HCT116 (cell line): ENCODE measurements around the gene MAN2A2. TPM values are rescaled to one million over a fixed set of nuclear protein-coding genes. Genes with fewer than 3 reads are reported as not detected.

ENCODE experiments used
- ATAC-seq: fragments of 200-7000 bp; cut with Tn5 transposase; 2 replicates; pipeline ENCODE4 v1.9.1; 2020; ENCODE audit warnings: mild to moderate bottlenecking, moderate library complexity
- BruUV-seq: library from RNA; stranded (reverse); fragments of 400-500 nt; replicated peaks from 2 replicates; lab custom pipeline; 2021; lab: Mats Ljungman, UMichigan
- CTCF ChIA-PET: fragments of 300-600 bp; sonication (Branson Sonifier 250); formaldehyde crosslinking; loops from one replicate; lab custom pipeline; 2021; ENCODE audit warnings: antibody characterized with exemption; lab: Charles Lee
- POLR2A ChIA-PET: fragments of 300-600, 350-600 bp; sonication (Branson Sonifier 250); formaldehyde crosslinking; loops from one replicate; lab custom pipeline; 2021; ENCODE audit warnings: antibody characterized with exemption; lab: Charles Lee
- RAD21 ChIA-PET, 2 experiments: fragments of 300-600 bp; sonication (Branson Sonifier 250); formaldehyde crosslinking; loops; one replicate each; lab custom pipeline; 2023; ENCODE audit warnings: low total read pairs in 2 of 2; ENCODE audit not compliant: uncharacterized antibody in 2 of 2, unreplicated experiment in 2 of 2, low non-redundant PET in 1 of 2; lab: Charles Lee
- DNase-seq: peaks from one replicate; pipeline ENCODE4 v3.0.0-alpha.2; 2010; ENCODE audit warnings: low read depth, low spot score
- H2AFZ ChIP-seq: fragments of 200-600 bp; shearing (Covaris generic), sonication (generic); 2 replicates; pipeline ENCODE4 v1.6.1; 2017; ENCODE audit warnings: low read depth, mixed run types, mixed read lengths, antibody characterized with exemption, low read length; ENCODE audit not compliant: poor library complexity, severe bottlenecking
- H3K27ac ChIP-seq: 2 replicates; pipeline ENCODE4 v1.5.1; 2012; ENCODE audit warnings: low read depth, low read length
- H3K27me3 ChIP-seq: fragments of 200-600 bp; sonication (generic); 2 replicates; pipeline ENCODE4 v1.6.1; 2016; ENCODE audit warnings: mixed run types, low read length, mixed read lengths; ENCODE audit not compliant: insufficient read depth
- H3K36me3 ChIP-seq, 2 experiments: fragments of 200-500 bp in 1 of 2; fragments of 200-600 bp in 1 of 2; sonication (Bioruptor generic) in 1 of 2; sonication (generic) in 1 of 2; 2 replicates each; pipeline versions ENCODE4 v1.5.1 to v1.6.1; 2014 to 2016; ENCODE audit warnings: low read length in 2 of 2, inconsistent platforms in 1 of 2, mixed read lengths in 1 of 2, mixed run types in 1 of 2; ENCODE audit not compliant: insufficient read depth in 2 of 2, control insufficient read depth in 1 of 2
- H3K4me1 ChIP-seq, 2 experiments: fragments of 200-600 bp in 1 of 2; sonication (generic) in 1 of 2; 2 replicates each; pipeline versions ENCODE4 v1.5.1 to v1.6.1; 2012 to 2017; ENCODE audit warnings: low read length in 2 of 2, inconsistent platforms in 1 of 2, mild to moderate bottlenecking in 1 of 2, mixed read lengths in 1 of 2, mixed run types in 1 of 2, moderate library complexity in 1 of 2; ENCODE audit not compliant: insufficient read depth in 2 of 2, control insufficient read depth in 1 of 2
- H3K4me2 ChIP-seq: fragments of 200-600 bp; sonication (generic); 2 replicates; pipeline ENCODE4 v1.6.1; 2017; ENCODE audit warnings: mixed run types, low read length, mixed read lengths
- H3K4me3 ChIP-seq, 2 experiments: fragments of 200-600 bp in 1 of 2; sonication (generic) in 1 of 2; replicated peaks in 1 of 2; 2 replicates each; pipeline ENCODE4 v1.5.1; 2011 to 2016; ENCODE audit warnings: low read length in 2 of 2, control low read depth in 1 of 2, low read depth in 1 of 2, mild to moderate bottlenecking in 1 of 2, mixed read lengths in 1 of 2, mixed run types in 1 of 2
- H3K79me2 ChIP-seq: fragments of 200-600 bp; sonication (generic); 2 replicates; pipeline ENCODE4 v1.6.1; 2017; ENCODE audit warnings: mild to moderate bottlenecking, mixed run types, low read length, moderate library complexity, mixed read lengths; ENCODE audit not compliant: insufficient read depth
- H3K9ac ChIP-seq: fragments of 200-600 bp; sonication (generic); 2 replicates; pipeline ENCODE4 v1.6.1; 2016; ENCODE audit warnings: low read length, mixed read lengths
- H3K9me2 ChIP-seq: fragments of 200-600 bp; sonication (generic), shearing (Covaris generic); 2 replicates; pipeline ENCODE4 v1.6.1; 2017; ENCODE audit warnings: mixed run types, mild to moderate bottlenecking, moderate library complexity; ENCODE audit not compliant: insufficient read depth
- H3K9me3 ChIP-seq, 2 experiments: fragments of 200-500 bp in 1 of 2; fragments of 200-600 bp in 1 of 2; sonication (Bioruptor generic) in 1 of 2; sonication (generic) in 1 of 2; 2 replicates each; pipeline ENCODE4 v1.6.1; 2014 to 2017; ENCODE audit warnings: low read length in 2 of 2, mixed read lengths in 2 of 2, inconsistent platforms in 1 of 2, low read depth in 1 of 2, mild to moderate bottlenecking in 1 of 2, mixed run types in 1 of 2, moderate library complexity in 1 of 2; ENCODE audit not compliant: control insufficient read depth in 1 of 2, insufficient read depth in 1 of 2
- H4K20me1 ChIP-seq: fragments of 200-600 bp; sonication (generic), shearing (Covaris generic); 2 replicates; pipeline ENCODE4 v1.6.1; 2017; ENCODE audit warnings: mixed run types, mild to moderate bottlenecking, moderate library complexity; ENCODE audit not compliant: insufficient read depth
- CBX3 ChIP-seq: IDR thresholded peaks from 2 replicates; pipeline ENCODE4 v1.6.1; 2012; ENCODE audit warnings: low read depth
- EGR1 ChIP-seq: IDR thresholded peaks from 2 replicates; pipeline ENCODE4 v1.6.1; 2012; ENCODE audit warnings: low read depth
- ELF1 ChIP-seq: IDR thresholded peaks from 2 replicates; pipeline ENCODE4 v1.6.1; 2012; ENCODE audit warnings: low read depth, borderline replicate concordance
- EZH2phosphoT487 ChIP-seq: fragments of 200-600 bp; IDR thresholded peaks from 2 replicates; pipeline ENCODE4 v1.6.1; 2018; ENCODE audit warnings: antibody characterized with exemption, borderline replicate concordance
- FOSL1 ChIP-seq: IDR thresholded peaks from 2 replicates; pipeline ENCODE4 v1.6.1; 2012; ENCODE audit warnings: low read depth
- JUND ChIP-seq: IDR thresholded peaks from 2 replicates; pipeline ENCODE4 v1.6.1; 2012
- POLR2A ChIP-seq: IDR thresholded peaks from 2 replicates; pipeline ENCODE4 v1.7.0; 2011; ENCODE audit warnings: borderline replicate concordance; ENCODE audit not compliant: insufficient read depth, insufficient read length; ENCODE audit errors: extremely low read depth
- POLR2AphosphoS5 ChIP-seq: IDR thresholded peaks from 2 replicates; pipeline ENCODE4 v1.6.1; 2011; ENCODE audit warnings: mild to moderate bottlenecking, low read depth, low read length, moderate library complexity
- SIN3A ChIP-seq: IDR thresholded peaks from 2 replicates; pipeline ENCODE4 v1.6.1; 2012; ENCODE audit warnings: low read depth
- SP1 ChIP-seq: IDR thresholded peaks from 2 replicates; pipeline ENCODE4 v1.6.1; 2012; ENCODE audit warnings: low read depth
- SRF ChIP-seq: IDR thresholded peaks from 2 replicates; pipeline ENCODE4 v1.6.1; 2012; ENCODE audit warnings: low read depth
- TCF7L2 ChIP-seq: IDR thresholded peaks from 2 replicates; pipeline ENCODE4 v1.7.0; 2011; ENCODE audit warnings: borderline replicate concordance, inconsistent platforms; ENCODE audit not compliant: insufficient read depth, insufficient read length; ENCODE audit errors: extremely low read depth
- ZFX ChIP-seq: fragments of 450-650 bp; IDR thresholded peaks from 2 replicates; pipeline ENCODE4 v1.6.1; 2017
- ZNF274 ChIP-seq: fragments of 200-500 bp; sonication (Bioruptor generic); IDR thresholded peaks from 2 replicates; pipeline ENCODE4 v1.6.1; 2014; ENCODE audit warnings: mild to moderate bottlenecking, low read depth, low read length, inconsistent platforms
- intact Hi-C: fragments of 100-400 bp; cut with micrococcal nuclease; formaldehyde crosslinking; loops from 2 replicates; pipeline ENCODE4 v1.10.0; 2022
- total RNA-seq: library from RNA; stranded (reverse); gene quantifications from one replicate; pipeline ENCODE4 v1.2.1, GENCODE V29; 2021; ENCODE audit not compliant: unreplicated experiment
- TF ChIP-seq, protein P1 (sequence below): IDR thresholded peaks from 2 replicates; pipeline ENCODE4 v1.6.1; 2011; ENCODE audit warnings: mild to moderate bottlenecking, low read length, moderate library complexity; ENCODE audit not compliant: insufficient replicate concordance; ENCODE audit errors: extremely low read depth
- TF ChIP-seq, protein P2 (sequence below), 3 experiments: fragments of 200-600 bp in 1 of 3; sonication (generic) in 1 of 3; IDR thresholded peaks in 2 of 3; conservative IDR thresholded peaks in 1 of 3; 2 replicates each; pipeline ENCODE4 v1.5.1; 2012 to 2017; ENCODE audit warnings: low read depth in 2 of 3, low read length in 2 of 3, antibody characterized with exemption in 1 of 3, borderline replicate concordance in 1 of 3, control low read depth in 1 of 3, mild to moderate bottlenecking in 1 of 3, mixed read lengths in 1 of 3, mixed run types in 1 of 3, moderate library complexity in 1 of 3; ENCODE audit not compliant: insufficient read depth in 1 of 3
- TF ChIP-seq, protein P3 (sequence below): IDR thresholded peaks from 2 replicates; pipeline ENCODE4 v1.6.1; 2012
- TF ChIP-seq, protein P4 (sequence below): IDR thresholded peaks from 2 replicates; pipeline ENCODE4 v1.6.1; 2012; ENCODE audit warnings: low read depth
- TF ChIP-seq, protein P5 (sequence below): IDR thresholded peaks from 2 replicates; pipeline ENCODE4 v1.6.1; 2012

MAN2A2 gene
- total RNA-seq, 1 experiment from 2014 or later: 44.9 TPM

DNA sequence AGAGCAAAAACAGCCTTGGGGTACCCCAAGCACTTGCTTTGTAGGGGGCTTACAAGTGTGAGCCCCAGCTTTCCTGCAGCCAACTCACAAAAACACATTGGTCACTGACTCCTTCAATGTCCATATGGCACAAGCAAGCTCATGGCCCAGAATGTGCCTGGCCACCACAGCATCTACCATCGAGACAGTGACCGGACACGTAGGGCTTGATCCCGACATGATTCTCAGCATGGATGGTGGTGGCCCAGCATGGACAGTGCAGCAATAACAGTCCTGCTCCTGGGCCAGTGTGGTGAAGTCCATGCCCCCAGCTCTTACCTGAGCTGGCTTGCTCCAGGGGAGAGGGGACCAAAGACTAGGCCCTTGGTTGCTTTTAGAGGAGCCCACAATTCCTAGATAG lies 37.9 kb downstream of the MAN2A2 start:
- no peaks in the 10 kb centered on the region for H4K20me1 ChIP-seq
- ChIA-PET RAD21 (no interaction called here), CTCF (interaction anchor here (1.5 kb wide), 1 partner anchor 92 kb away, joined by 3 read pairs; no protein-coding TSS in a partner anchor), POLR2A (no interaction called here)
- H3K9me3 ChIP-seq: no peaks in the 10 kb centered on the region
- no peak overlapping the region for H3K9ac ChIP-seq
- H3K9me2 ChIP-seq: no peaks in the 10 kb centered on the region
- H3K79me2 ChIP-seq: peaks cover 12% of the 10 kb centered on the region; the same call in 1 of the 2 replicates
- no peak for DNase-seq
- ATAC-seq: no peak
- H3K36me3 ChIP-seq: peaks cover 29 to 41% of the 10 kb centered on the region in 2 experiments
- BruUV-seq: no TSS peak
- H3K27ac ChIP-seq: no peak overlapping the region
- intact Hi-C loops: no loop called here
- H3K4me1 ChIP-seq: peaks cover 3 to 6% of the 10 kb centered on the region in 2 experiments; a peak in 3 of 4 replicates
- H3K4me2 ChIP-seq: no peak overlapping the region
- no peak overlapping the region for H2AFZ ChIP-seq
- no peak for TF ChIP-seq EZH2phosphoT487
- TF ChIP-seq, protein P1, sequence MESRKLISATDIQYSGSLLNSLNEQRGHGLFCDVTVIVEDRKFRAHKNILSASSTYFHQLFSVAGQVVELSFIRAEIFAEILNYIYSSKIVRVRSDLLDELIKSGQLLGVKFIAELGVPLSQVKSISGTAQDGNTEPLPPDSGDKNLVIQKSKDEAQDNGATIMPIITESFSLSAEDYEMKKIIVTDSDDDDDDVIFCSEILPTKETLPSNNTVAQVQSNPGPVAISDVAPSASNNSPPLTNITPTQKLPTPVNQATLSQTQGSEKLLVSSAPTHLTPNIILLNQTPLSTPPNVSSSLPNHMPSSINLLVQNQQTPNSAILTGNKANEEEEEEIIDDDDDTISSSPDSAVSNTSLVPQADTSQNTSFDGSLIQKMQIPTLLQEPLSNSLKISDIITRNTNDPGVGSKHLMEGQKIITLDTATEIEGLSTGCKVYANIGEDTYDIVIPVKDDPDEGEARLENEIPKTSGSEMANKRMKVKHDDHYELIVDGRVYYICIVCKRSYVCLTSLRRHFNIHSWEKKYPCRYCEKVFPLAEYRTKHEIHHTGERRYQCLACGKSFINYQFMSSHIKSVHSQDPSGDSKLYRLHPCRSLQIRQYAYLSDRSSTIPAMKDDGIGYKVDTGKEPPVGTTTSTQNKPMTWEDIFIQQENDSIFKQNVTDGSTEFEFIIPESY: no peak
- no peak for TF ChIP-seq SRF
- TF ChIP-seq, protein P2, sequence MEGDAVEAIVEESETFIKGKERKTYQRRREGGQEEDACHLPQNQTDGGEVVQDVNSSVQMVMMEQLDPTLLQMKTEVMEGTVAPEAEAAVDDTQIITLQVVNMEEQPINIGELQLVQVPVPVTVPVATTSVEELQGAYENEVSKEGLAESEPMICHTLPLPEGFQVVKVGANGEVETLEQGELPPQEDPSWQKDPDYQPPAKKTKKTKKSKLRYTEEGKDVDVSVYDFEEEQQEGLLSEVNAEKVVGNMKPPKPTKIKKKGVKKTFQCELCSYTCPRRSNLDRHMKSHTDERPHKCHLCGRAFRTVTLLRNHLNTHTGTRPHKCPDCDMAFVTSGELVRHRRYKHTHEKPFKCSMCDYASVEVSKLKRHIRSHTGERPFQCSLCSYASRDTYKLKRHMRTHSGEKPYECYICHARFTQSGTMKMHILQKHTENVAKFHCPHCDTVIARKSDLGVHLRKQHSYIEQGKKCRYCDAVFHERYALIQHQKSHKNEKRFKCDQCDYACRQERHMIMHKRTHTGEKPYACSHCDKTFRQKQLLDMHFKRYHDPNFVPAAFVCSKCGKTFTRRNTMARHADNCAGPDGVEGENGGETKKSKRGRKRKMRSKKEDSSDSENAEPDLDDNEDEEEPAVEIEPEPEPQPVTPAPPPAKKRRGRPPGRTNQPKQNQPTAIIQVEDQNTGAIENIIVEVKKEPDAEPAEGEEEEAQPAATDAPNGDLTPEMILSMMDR (IDR thresholded peaks at IDR 0.05 in 2 of 3, conservative IDR thresholded peaks at IDR 0.05 in 1 of 3; ENCODE audit: borderline replicate concordance in 1 of 3, insufficient read depth in 1 of 3, low read depth in 2 of 3, low read length in 2 of 3): no peak
- TF ChIP-seq SIN3A: no peak
- no peak for TF ChIP-seq EGR1
- TF ChIP-seq, protein P3, sequence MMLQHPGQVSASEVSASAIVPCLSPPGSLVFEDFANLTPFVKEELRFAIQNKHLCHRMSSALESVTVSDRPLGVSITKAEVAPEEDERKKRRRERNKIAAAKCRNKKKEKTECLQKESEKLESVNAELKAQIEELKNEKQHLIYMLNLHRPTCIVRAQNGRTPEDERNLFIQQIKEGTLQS: no peak
- no peak for TF ChIP-seq SP1
- no peak for TF ChIP-seq ELF1
- no peak for TF ChIP-seq JUND
- TF ChIP-seq, protein P4, sequence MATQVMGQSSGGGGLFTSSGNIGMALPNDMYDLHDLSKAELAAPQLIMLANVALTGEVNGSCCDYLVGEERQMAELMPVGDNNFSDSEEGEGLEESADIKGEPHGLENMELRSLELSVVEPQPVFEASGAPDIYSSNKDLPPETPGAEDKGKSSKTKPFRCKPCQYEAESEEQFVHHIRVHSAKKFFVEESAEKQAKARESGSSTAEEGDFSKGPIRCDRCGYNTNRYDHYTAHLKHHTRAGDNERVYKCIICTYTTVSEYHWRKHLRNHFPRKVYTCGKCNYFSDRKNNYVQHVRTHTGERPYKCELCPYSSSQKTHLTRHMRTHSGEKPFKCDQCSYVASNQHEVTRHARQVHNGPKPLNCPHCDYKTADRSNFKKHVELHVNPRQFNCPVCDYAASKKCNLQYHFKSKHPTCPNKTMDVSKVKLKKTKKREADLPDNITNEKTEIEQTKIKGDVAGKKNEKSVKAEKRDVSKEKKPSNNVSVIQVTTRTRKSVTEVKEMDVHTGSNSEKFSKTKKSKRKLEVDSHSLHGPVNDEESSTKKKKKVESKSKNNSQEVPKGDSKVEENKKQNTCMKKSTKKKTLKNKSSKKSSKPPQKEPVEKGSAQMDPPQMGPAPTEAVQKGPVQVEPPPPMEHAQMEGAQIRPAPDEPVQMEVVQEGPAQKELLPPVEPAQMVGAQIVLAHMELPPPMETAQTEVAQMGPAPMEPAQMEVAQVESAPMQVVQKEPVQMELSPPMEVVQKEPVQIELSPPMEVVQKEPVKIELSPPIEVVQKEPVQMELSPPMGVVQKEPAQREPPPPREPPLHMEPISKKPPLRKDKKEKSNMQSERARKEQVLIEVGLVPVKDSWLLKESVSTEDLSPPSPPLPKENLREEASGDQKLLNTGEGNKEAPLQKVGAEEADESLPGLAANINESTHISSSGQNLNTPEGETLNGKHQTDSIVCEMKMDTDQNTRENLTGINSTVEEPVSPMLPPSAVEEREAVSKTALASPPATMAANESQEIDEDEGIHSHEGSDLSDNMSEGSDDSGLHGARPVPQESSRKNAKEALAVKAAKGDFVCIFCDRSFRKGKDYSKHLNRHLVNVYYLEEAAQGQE: no peak
- TF ChIP-seq POLR2A: no peak
- TF ChIP-seq POLR2AphosphoS5: no peak
- TF ChIP-seq TCF7L2: no peak
- no peak for TF ChIP-seq FOSL1
- no peak for TF ChIP-seq ZNF274
- TF ChIP-seq ZFX: no peak
- no peak for TF ChIP-seq CBX3
- TF ChIP-seq, protein P5, sequence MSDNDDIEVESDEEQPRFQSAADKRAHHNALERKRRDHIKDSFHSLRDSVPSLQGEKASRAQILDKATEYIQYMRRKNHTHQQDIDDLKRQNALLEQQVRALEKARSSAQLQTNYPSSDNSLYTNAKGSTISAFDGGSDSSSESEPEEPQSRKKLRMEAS: no peak
- H3K27me3 ChIP-seq: no peaks in the 10 kb centered on the region
- H3K4me3 ChIP-seq: no peak overlapping the region
